Ascending aorta (tissue), 2 donors: ENCODE results near the gene SNRNP48. TPM values are rescaled to one million over a fixed set of nuclear protein-coding genes. Genes with fewer than 3 reads are reported as not detected.

Experiments used
- DNase-seq, 2 donors: peaks; one replicate each; pipeline ENCODE4 v3.0.0-alpha.2; 2019; ENCODE audit warnings: low spot score in 2 of 2
- H3K27ac ChIP-seq, 2 donors: fragments of 200-600 bp; sonication (generic); one replicate each; pipeline ENCODE4 v1.5.1; 2016 to 2017; ENCODE audit warnings: mild to moderate bottlenecking in 1 of 2
- H3K27me3 ChIP-seq: fragments of 200-600 bp; sonication (generic); one replicate; pipeline ENCODE4 v1.5.1; 2017
- H3K36me3 ChIP-seq, 2 donors: fragments of 200-600 bp; sonication (generic); one replicate each; pipeline ENCODE4 v1.5.1; 2016
- H3K4me1 ChIP-seq, 2 donors: fragments of 200-600 bp; sonication (generic); one replicate each; pipeline ENCODE4 v1.5.1; 2016 to 2017; ENCODE audit warnings: mild to moderate bottlenecking in 1 of 2
- H3K4me3 ChIP-seq, 2 donors: fragments of 200-600 bp; sonication (generic); one replicate each; pipeline ENCODE4 v1.5.1; 2016 to 2017; ENCODE audit warnings: mild to moderate bottlenecking in 1 of 2
- H3K9me3 ChIP-seq, 2 donors: fragments of 200-600 bp; sonication (generic); one replicate each; pipeline ENCODE4 v1.5.1; 2016
- intact Hi-C: fragments of 100-400 bp; cut with DNase I; formaldehyde crosslinking; loops from one replicate; pipeline ENCODE4 v1.15.1; 2023
- total RNA-seq: library from RNA; depleted of rRNA; stranded (reverse); fragments of >200 nt; gene quantifications from one replicate; pipeline ENCODE4 v1.1.0, GENCODE V29; 2016
- TF ChIP-seq, protein P1 (sequence below), 3 experiments: fragments of 200-600 bp in 2 of 3; fragments of 450-650 bp in 1 of 3; sonication (generic) in 2 of 3; IDR thresholded peaks; one replicate each; pipeline ENCODE4 v1.5.1; 2016 to 2019; ENCODE audit warnings: antibody characterized with exemption in 3 of 3, mild to moderate bottlenecking in 1 of 3, moderate library complexity in 1 of 3

SNRNP48 gene
- total RNA-seq, 1 donor from 2014 or later, result 1.3 TPM

GRCh38 chr6:7652957-7653356, 63.0 kb downstream of the SNRNP48 start:
- TF ChIP-seq, protein P1, sequence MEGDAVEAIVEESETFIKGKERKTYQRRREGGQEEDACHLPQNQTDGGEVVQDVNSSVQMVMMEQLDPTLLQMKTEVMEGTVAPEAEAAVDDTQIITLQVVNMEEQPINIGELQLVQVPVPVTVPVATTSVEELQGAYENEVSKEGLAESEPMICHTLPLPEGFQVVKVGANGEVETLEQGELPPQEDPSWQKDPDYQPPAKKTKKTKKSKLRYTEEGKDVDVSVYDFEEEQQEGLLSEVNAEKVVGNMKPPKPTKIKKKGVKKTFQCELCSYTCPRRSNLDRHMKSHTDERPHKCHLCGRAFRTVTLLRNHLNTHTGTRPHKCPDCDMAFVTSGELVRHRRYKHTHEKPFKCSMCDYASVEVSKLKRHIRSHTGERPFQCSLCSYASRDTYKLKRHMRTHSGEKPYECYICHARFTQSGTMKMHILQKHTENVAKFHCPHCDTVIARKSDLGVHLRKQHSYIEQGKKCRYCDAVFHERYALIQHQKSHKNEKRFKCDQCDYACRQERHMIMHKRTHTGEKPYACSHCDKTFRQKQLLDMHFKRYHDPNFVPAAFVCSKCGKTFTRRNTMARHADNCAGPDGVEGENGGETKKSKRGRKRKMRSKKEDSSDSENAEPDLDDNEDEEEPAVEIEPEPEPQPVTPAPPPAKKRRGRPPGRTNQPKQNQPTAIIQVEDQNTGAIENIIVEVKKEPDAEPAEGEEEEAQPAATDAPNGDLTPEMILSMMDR (IDR thresholded peaks at IDR 0.05), result no peak
- no peak for DNase-seq
- H3K9me3 ChIP-seq, result no peaks in the 10 kb centered on the region
- no peaks in the 10 kb centered on the region for H3K4me1 ChIP-seq
- no peak overlapping the region for H3K4me3 ChIP-seq
- H3K27me3 ChIP-seq, result no peaks in the 10 kb centered on the region
- intact Hi-C loops, result no loop called here
- H3K36me3 ChIP-seq, result no peaks in the 10 kb centered on the region
- H3K27ac ChIP-seq, result no peak overlapping the region

DNA sequence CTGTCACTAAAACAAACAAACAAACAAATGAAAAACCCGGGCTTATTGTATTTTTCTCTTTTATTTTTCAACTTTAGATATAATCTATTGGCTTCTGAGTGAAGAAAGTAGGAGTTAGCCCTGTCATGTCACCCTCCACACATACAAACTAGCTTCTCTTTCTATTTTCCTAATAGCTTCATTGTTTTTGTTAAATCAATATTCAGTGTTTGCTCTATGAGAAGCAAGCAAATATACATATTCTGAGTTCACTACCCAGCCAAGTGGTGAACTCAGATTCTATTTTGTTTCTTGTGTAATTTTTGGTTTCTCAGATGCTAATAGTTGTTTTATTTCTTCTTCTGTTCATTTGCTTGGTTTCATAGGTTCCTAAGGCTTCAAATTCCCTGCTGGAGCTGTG, 66.4 kb downstream of the SNRNP48 start:
- no peak for DNase-seq
- H3K36me3 ChIP-seq, result no peaks in the 10 kb centered on the region
- no peak overlapping the region for H3K4me3 ChIP-seq
- no peaks in the 10 kb centered on the region for H3K4me1 ChIP-seq
- no peaks in the 10 kb centered on the region for H3K9me3 ChIP-seq
- H3K27ac ChIP-seq, result no peak overlapping the region
- TF ChIP-seq, protein P1 (IDR thresholded peaks at IDR 0.05), result no peak
- intact Hi-C loops, result no loop called here
- no peaks in the 10 kb centered on the region for H3K27me3 ChIP-seq

- H3K36me3 ChIP-seq, result no peaks in the 10 kb centered on the region
- H3K9me3 ChIP-seq, result no peaks in the 10 kb centered on the region
- H3K4me1 ChIP-seq, result no peaks in the 10 kb centered on the region
- DNase-seq, result no peak
- intact Hi-C loops, result no loop called here
- no peak overlapping the region for H3K4me3 ChIP-seq
- TF ChIP-seq, protein P1 (IDR thresholded peaks at IDR 0.05), result no peak
- no peaks in the 10 kb centered on the region for H3K27me3 ChIP-seq
- no peak overlapping the region for H3K27ac ChIP-seq
Measured at GRCh38 chr6:7658543-7658942, 68.5 kb downstream of the SNRNP48 start.

- H3K4me3 ChIP-seq, result no peak overlapping the region
- intact Hi-C loops, result no loop called here
- no peaks in the 10 kb centered on the region for H3K4me1 ChIP-seq
- H3K27me3 ChIP-seq, result no peaks in the 10 kb centered on the region
- DNase-seq, result no peak
- H3K36me3 ChIP-seq, result no peaks in the 10 kb centered on the region
- H3K9me3 ChIP-seq, result no peaks in the 10 kb centered on the region
- no peak overlapping the region for H3K27ac ChIP-seq
- TF ChIP-seq, protein P1 (IDR thresholded peaks at IDR 0.05), result no peak
Measured at GRCh38 chr6:7661364-7661763, 71.4 kb downstream of the SNRNP48 start.

Other genes with a start within 250 kb of the SNRNP48 start
- gene CAGE1, start 200.5 kb upstream of the SNRNP48 start, total RNA-seq, result not detected
- 4.9 TPM for gene RIOK1, start 200.4 kb upstream of the SNRNP48 start, total RNA-seq
- gene DSP, start 48.5 kb upstream of the SNRNP48 start, total RNA-seq, result 7.2 TPM
- 16.0 TPM for gene BMP6, start 135.9 kb downstream of the SNRNP48 start, total RNA-seq